Measurements from ENCODE around the gene GPC2. TPM values are rescaled to one million over a fixed set of nuclear protein-coding genes. Genes with fewer than 3 reads are reported as not detected.
"Not testable (repeated sequence)": the region's sequence is repeated elsewhere in the genome, so short reads cannot be mapped to it uniquely, and the experiment has no call there.

Gene GPC2
- total RNA-seq, 1 experiment from 2014 or later = 5.0 TPM

DNA sequence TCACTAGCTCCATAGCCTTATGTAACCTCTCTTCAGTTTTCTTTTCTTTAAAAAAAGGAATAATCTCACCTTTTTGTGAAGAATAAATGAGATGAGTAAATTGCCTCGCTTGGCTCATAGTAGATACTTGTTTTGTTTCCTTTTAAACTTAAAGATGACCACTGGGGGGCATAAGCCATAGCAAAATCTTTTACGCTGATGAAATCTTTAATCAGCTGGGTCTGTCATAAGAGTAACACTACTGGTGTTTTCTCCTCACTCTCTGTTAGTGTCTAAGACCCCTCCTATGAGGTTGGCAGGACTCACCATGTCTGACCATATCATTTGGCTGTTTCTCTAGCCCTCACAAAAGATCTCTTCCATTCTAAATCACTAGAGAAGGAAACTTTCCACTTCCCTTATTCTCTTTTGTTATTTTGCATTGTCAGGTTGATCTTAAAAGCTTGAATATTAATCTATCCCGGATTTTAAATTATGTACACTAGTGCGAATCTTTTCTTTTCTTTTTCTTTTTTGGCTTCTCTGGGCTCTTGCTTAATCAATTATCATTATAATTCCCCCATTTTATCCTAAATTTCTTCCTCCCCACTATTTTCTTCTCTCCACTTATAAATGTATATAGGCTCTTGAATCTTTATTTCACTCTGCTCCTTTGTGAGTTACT lies 13.0 kb upstream of the GPC2 start:
- DNase-seq = peak in 1 of 2 experiments; percentile 49
- intact Hi-C loops (cut with micrococcal nuclease; ENCODE audit: unreplicated experiment) = loop anchor here (1.0 kb wide), 1 partner anchor 10 kb away; no protein-coding TSS in a partner anchor
- H3K27me3 Mint-ChIP-seq (ENCODE audit: insufficient read depth, unreplicated experiment) = no peaks in the 10 kb centered on the region

DNA sequence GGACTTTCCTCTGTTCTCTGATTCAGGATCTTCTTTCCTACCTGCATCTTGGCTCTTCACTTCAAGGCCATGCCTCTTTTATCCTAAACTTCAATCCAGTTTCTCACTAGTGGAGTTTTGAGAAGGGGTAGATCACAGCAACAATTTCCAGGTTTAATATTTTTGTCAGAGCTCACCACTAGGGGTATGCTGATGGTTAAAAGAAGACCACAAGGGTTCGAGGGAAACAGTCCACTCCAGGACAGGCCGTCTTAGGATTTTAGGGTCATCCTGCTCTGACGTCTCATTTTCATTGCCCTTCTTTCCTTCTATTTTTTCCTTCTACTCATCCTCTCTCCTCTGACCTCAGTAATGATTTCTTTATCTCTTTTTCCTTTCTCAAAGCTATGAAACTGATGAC lies 11.9 kb upstream of the GPC2 start:
- H3K9me3 Mint-ChIP-seq (ENCODE audit: unreplicated experiment) = no peaks in the 10 kb centered on the region
- CTCF ChIA-PET = interaction anchor here (0.5 to 1.4 kb wide), 8 partner anchors 11 to 351 kb away, joined by 3 to 5 read pairs (median 4); partner anchors contain the start of genes GAL3ST4 and STAG3
- intact Hi-C loops (cut with micrococcal nuclease; ENCODE audit: unreplicated experiment) = no loop called here
- TF ChIP-seq, protein P1, sequence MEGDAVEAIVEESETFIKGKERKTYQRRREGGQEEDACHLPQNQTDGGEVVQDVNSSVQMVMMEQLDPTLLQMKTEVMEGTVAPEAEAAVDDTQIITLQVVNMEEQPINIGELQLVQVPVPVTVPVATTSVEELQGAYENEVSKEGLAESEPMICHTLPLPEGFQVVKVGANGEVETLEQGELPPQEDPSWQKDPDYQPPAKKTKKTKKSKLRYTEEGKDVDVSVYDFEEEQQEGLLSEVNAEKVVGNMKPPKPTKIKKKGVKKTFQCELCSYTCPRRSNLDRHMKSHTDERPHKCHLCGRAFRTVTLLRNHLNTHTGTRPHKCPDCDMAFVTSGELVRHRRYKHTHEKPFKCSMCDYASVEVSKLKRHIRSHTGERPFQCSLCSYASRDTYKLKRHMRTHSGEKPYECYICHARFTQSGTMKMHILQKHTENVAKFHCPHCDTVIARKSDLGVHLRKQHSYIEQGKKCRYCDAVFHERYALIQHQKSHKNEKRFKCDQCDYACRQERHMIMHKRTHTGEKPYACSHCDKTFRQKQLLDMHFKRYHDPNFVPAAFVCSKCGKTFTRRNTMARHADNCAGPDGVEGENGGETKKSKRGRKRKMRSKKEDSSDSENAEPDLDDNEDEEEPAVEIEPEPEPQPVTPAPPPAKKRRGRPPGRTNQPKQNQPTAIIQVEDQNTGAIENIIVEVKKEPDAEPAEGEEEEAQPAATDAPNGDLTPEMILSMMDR (IDR thresholded peaks at IDR 0.05; ENCODE audit: insufficient read depth in 1 of 2, low read depth in 1 of 2, low read length in 1 of 2, severe bottlenecking in 1 of 2, unreplicated experiment in 1 of 2) = no peak
- H3K4me3 Mint-ChIP-seq (ENCODE audit: unreplicated experiment) = no peak overlapping the region
- peaks cover 21% of the 10 kb centered on the region for H3K4me1 Mint-ChIP-seq (ENCODE audit: low read depth, unreplicated experiment)
- Histone ChIP-seq H3K9me3 (no peaks in the 10 kb centered on the region), H3K36me3 (ENCODE audit: control insufficient read depth, insufficient read depth, low read length) (no peaks in the 10 kb centered on the region), H3K4me1 (no peaks in the 10 kb centered on the region), H3K27me3 (replicated peaks; ENCODE audit: control insufficient read depth, insufficient read depth, low read length) (no peaks in the 10 kb centered on the region), H3K4me3 (ENCODE audit: low read depth, low read length) (no peak overlapping the region)
- no peak overlapping the region for H3K27ac Mint-ChIP-seq (ENCODE audit: unreplicated experiment)
- no peaks in the 10 kb centered on the region for H3K27me3 Mint-ChIP-seq (ENCODE audit: insufficient read depth, unreplicated experiment)
- BruUV-seq (replicated peaks) = no TSS peak
- peaks cover 7% of the 10 kb centered on the region for H3K36me3 Mint-ChIP-seq (ENCODE audit: insufficient read depth, unreplicated experiment)
- POLR2A ChIA-PET = no interaction called here
- DNase-seq = no peak

More for the DNA sequence above, 13.0 kb upstream of the GPC2 start:
- no TSS peak for BruUV-seq (replicated peaks)
- H3K4me3 ChIP-seq (ENCODE audit: low read depth, low read length) = no peak overlapping the region
- H3K4me1 ChIP-seq = no peaks in the 10 kb centered on the region
- no peaks in the 10 kb centered on the region for H3K9me3 ChIP-seq
- H3K27ac Mint-ChIP-seq (ENCODE audit: unreplicated experiment) = peak overlapping the region; percentile 3
- H3K4me3 Mint-ChIP-seq (ENCODE audit: unreplicated experiment) = no peak overlapping the region
- H3K36me3 ChIP-seq (ENCODE audit: control insufficient read depth, insufficient read depth, low read length) = no peaks in the 10 kb centered on the region
- ChIA-PET POLR2A (interaction anchor here (0.6 kb wide), 1 partner anchor 41 kb away, joined by 3 read pairs; the partner anchor contains the start of gene LAMTOR4), CTCF (interaction anchor here (0.5 to 0.9 kb wide), 5 partner anchors 10 to 217 kb away, joined by 3 to 8 read pairs (median 3); partner anchors contain the start of gene LAMTOR4)
- peaks cover 21% of the 10 kb centered on the region for H3K4me1 Mint-ChIP-seq (ENCODE audit: low read depth, unreplicated experiment)
- H3K9me3 Mint-ChIP-seq (ENCODE audit: unreplicated experiment) = no peaks in the 10 kb centered on the region
- TF ChIP-seq, protein P1 (IDR thresholded peaks at IDR 0.05; ENCODE audit: insufficient read depth in 1 of 2, low read depth in 1 of 2, low read length in 1 of 2, severe bottlenecking in 1 of 2, unreplicated experiment in 1 of 2) = peak; percentile 31 to 52
- H3K27me3 ChIP-seq (replicated peaks; ENCODE audit: control insufficient read depth, insufficient read depth, low read length) = no peaks in the 10 kb centered on the region
- peaks cover 9% of the 10 kb centered on the region for H3K36me3 Mint-ChIP-seq (ENCODE audit: insufficient read depth, unreplicated experiment)

DNA sequence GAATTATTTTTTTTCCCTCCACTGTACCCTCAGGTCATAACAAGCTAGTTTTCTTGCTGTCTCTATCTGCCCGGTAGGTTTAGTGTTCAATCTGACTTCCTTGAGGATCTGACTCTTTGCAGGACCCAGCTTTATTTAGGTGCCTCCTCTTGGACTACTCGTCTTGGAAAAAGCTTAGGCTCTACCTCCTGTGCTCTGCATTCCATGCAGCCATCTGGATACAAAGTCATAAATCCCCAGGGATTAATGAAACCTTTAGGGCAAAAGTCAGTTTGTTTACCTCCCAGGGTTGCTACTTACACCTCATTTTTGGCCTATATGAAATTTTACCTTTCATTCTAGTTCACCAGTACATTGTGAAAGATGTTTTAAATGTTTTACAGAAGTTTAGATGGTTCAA lies 8.5 kb upstream of the GPC2 start:
- H3K36me3 Mint-ChIP-seq (ENCODE audit: insufficient read depth, unreplicated experiment) = peaks cover 4% of the 10 kb centered on the region
- no peaks in the 10 kb centered on the region for H3K9me3 ChIP-seq
- TF ChIP-seq, protein P1 (IDR thresholded peaks at IDR 0.05; ENCODE audit: insufficient read depth in 1 of 2, low read depth in 1 of 2, low read length in 1 of 2, severe bottlenecking in 1 of 2, unreplicated experiment in 1 of 2) = no peak
- DNase-seq = no peak
- intact Hi-C loops (cut with micrococcal nuclease; ENCODE audit: unreplicated experiment) = no loop called here
- ChIA-PET CTCF (interaction anchor here (0.7 to 0.9 kb wide), 2 partner anchors 17 to 51 kb away, joined by 3 to 4 read pairs; no protein-coding TSS in a partner anchor), POLR2A (no interaction called here)
- no TSS peak for BruUV-seq (replicated peaks)
- no peaks in the 10 kb centered on the region for H3K4me1 ChIP-seq
- H3K27me3 ChIP-seq (replicated peaks; ENCODE audit: control insufficient read depth, insufficient read depth, low read length) = no peaks in the 10 kb centered on the region
- no peak overlapping the region for H3K4me3 ChIP-seq (ENCODE audit: low read depth, low read length)
- peaks cover 21% of the 10 kb centered on the region for H3K4me1 Mint-ChIP-seq (ENCODE audit: low read depth, unreplicated experiment)
- no peak overlapping the region for H3K4me3 Mint-ChIP-seq (ENCODE audit: unreplicated experiment)
- H3K9me3 Mint-ChIP-seq (ENCODE audit: unreplicated experiment) = no peaks in the 10 kb centered on the region
- H3K27ac Mint-ChIP-seq (ENCODE audit: unreplicated experiment) = no peak overlapping the region
- no peaks in the 10 kb centered on the region for H3K27me3 Mint-ChIP-seq (ENCODE audit: insufficient read depth, unreplicated experiment)
- H3K36me3 ChIP-seq (ENCODE audit: control insufficient read depth, insufficient read depth, low read length) = no peaks in the 10 kb centered on the region

DNA sequence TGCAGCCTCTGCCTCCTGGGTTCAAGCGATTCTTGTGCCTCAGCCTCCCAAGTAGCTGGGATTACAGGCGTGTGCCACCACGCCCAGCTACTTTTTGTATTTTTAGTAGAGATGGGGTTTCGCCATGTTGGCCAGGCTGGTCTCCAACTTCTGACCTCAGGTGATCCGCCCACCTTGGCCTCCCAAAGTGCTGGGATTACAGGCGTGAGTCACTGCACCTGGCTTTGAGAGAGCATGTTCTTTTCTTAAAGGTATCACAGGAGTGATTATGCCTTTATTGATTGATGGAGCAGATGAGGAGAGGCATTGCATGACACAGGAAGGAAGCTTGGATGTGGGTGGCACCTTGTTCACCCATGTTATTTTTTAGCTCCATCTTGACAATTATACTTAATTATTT lies 5.9 kb upstream of the GPC2 start:
- H3K36me3 ChIP-seq (ENCODE audit: control insufficient read depth, insufficient read depth, low read length); BruUV-seq (replicated peaks); DNase-seq; intact Hi-C loops (cut with micrococcal nuclease; ENCODE audit: unreplicated experiment); H3K27ac Mint-ChIP-seq (ENCODE audit: unreplicated experiment); H3K4me1 ChIP-seq; H3K4me1 Mint-ChIP-seq (ENCODE audit: low read depth, unreplicated experiment); H3K4me3 Mint-ChIP-seq (ENCODE audit: unreplicated experiment); H3K9me3 Mint-ChIP-seq (ENCODE audit: unreplicated experiment); H3K27me3 ChIP-seq (replicated peaks; ENCODE audit: control insufficient read depth, insufficient read depth, low read length); H3K9me3 ChIP-seq; POLR2A ChIA-PET; H3K4me3 ChIP-seq (ENCODE audit: low read depth, low read length); H3K36me3 Mint-ChIP-seq (ENCODE audit: insufficient read depth, unreplicated experiment); CTCF ChIA-PET; H3K27me3 Mint-ChIP-seq (ENCODE audit: insufficient read depth, unreplicated experiment): not testable (repeated sequence)

DNA sequence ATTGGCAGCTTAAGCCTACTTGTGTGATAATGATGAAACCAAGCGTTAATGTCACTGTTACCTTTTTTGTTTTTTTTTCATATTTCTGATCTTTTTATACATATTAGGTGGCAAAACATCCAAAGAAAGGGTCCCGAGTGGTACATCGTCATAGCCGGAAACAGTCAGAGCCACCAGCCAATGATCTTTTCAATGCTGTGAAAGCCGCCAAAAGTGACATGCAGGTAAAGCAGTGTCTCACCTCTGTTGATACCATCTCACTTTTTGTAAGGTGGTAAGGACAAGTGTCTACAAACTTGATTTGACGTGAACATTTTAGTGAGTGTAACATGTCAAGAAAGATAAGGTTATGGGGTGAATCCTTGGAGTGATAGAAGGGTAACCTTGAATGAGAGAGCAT lies 5.4 kb upstream of the GPC2 start:
- POLR2A ChIA-PET; H3K4me1 Mint-ChIP-seq (ENCODE audit: low read depth, unreplicated experiment); H3K36me3 ChIP-seq (ENCODE audit: control insufficient read depth, insufficient read depth, low read length); H3K27me3 ChIP-seq (replicated peaks; ENCODE audit: control insufficient read depth, insufficient read depth, low read length); H3K9me3 ChIP-seq; CTCF ChIA-PET; BruUV-seq (replicated peaks); H3K4me3 ChIP-seq (ENCODE audit: low read depth, low read length); H3K27me3 Mint-ChIP-seq (ENCODE audit: insufficient read depth, unreplicated experiment); H3K4me3 Mint-ChIP-seq (ENCODE audit: unreplicated experiment); DNase-seq; H3K27ac Mint-ChIP-seq (ENCODE audit: unreplicated experiment); H3K4me1 ChIP-seq; H3K36me3 Mint-ChIP-seq (ENCODE audit: insufficient read depth, unreplicated experiment); intact Hi-C loops (cut with micrococcal nuclease; ENCODE audit: unreplicated experiment); H3K9me3 Mint-ChIP-seq (ENCODE audit: unreplicated experiment): not testable (repeated sequence)

Data from Caco-2 (cell line).